Measurements from ENCODE around the gene CCDC102A.

The CCDC102A gene

GRCh38 chr16:57533431-57534336 is 2.7 kb downstream of the CCDC102A start:
- TF ChIP-seq EGR1 (IDR thresholded peaks at IDR 0.05) (no peak), TEAD4 (IDR thresholded peaks at IDR 0.05) (no peak), RAD21 (IDR thresholded peaks at IDR 0.05; ENCODE audit: low read depth) (no peak), NFIC (IDR thresholded peaks at IDR 0.05) (no peak), EP300 (IDR thresholded peaks at IDR 0.05; ENCODE audit: borderline replicate concordance) (no peak), CREB1 (IDR thresholded peaks at IDR 0.05; ENCODE audit: low read depth) (no peak), CEBPB (IDR thresholded peaks at IDR 0.05) (no peak)

GRCh38 chr16:57532266-57532625 is 4.1 kb downstream of the CCDC102A start:
- no peak for TF ChIP-seq EGR1 (IDR thresholded peaks at IDR 0.05)
- TF ChIP-seq YY1 (IDR thresholded peaks at IDR 0.05; ENCODE audit: low read depth), result no peak
- no peak for TF ChIP-seq MAX (IDR thresholded peaks at IDR 0.05)
- TF ChIP-seq ZBTB7A (IDR thresholded peaks at IDR 0.05; ENCODE audit: low read depth), result no peak
- TF ChIP-seq CEBPB (IDR thresholded peaks at IDR 0.05), result no peak
- no peak for TF ChIP-seq TEAD4 (IDR thresholded peaks at IDR 0.05)
- TF ChIP-seq, protein P1, sequence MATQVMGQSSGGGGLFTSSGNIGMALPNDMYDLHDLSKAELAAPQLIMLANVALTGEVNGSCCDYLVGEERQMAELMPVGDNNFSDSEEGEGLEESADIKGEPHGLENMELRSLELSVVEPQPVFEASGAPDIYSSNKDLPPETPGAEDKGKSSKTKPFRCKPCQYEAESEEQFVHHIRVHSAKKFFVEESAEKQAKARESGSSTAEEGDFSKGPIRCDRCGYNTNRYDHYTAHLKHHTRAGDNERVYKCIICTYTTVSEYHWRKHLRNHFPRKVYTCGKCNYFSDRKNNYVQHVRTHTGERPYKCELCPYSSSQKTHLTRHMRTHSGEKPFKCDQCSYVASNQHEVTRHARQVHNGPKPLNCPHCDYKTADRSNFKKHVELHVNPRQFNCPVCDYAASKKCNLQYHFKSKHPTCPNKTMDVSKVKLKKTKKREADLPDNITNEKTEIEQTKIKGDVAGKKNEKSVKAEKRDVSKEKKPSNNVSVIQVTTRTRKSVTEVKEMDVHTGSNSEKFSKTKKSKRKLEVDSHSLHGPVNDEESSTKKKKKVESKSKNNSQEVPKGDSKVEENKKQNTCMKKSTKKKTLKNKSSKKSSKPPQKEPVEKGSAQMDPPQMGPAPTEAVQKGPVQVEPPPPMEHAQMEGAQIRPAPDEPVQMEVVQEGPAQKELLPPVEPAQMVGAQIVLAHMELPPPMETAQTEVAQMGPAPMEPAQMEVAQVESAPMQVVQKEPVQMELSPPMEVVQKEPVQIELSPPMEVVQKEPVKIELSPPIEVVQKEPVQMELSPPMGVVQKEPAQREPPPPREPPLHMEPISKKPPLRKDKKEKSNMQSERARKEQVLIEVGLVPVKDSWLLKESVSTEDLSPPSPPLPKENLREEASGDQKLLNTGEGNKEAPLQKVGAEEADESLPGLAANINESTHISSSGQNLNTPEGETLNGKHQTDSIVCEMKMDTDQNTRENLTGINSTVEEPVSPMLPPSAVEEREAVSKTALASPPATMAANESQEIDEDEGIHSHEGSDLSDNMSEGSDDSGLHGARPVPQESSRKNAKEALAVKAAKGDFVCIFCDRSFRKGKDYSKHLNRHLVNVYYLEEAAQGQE (IDR thresholded peaks at IDR 0.05; ENCODE audit: low read depth), result no peak
- no peak for TF ChIP-seq TAF1 (IDR thresholded peaks at IDR 0.05; ENCODE audit: low read depth)
- no peak for TF ChIP-seq RAD21 (IDR thresholded peaks at IDR 0.05; ENCODE audit: low read depth)
- no peak for TF ChIP-seq CREB1 (IDR thresholded peaks at IDR 0.05; ENCODE audit: low read depth)
- TF ChIP-seq, protein P2, sequence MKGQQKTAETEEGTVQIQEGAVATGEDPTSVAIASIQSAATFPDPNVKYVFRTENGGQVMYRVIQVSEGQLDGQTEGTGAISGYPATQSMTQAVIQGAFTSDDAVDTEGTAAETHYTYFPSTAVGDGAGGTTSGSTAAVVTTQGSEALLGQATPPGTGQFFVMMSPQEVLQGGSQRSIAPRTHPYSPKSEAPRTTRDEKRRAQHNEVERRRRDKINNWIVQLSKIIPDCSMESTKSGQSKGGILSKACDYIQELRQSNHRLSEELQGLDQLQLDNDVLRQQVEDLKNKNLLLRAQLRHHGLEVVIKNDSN (IDR thresholded peaks at IDR 0.05), result no peak

DNA sequence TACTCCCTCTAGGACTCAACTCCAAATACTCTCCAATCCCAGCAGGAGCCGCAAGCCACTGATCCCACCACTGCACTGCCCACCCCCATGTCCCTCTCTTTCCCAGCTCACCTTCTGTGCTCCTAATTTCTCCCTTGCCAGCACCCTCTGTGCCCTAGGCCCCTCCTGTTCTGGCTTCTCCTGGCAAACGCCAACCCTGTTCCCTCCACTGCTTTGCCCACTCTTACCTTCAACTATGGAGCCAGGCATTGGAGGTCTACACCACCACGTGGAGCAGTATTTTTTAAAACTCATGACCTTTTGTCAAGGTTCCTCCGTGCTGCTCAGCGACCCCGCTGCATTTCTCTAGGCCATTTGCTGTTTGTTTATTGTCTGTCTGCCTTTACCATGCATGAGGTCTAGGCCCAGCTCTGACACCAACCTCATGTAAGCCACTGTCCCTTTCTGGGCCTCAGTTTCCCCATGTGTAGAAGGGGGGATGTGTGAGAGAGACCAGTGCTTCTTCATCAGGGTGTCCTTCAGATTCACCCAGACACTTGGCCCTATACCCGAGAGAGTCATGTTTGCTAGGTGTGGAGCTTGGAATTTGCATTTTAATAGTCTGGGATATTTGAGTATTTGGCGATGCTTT is 4.6 kb downstream of the CCDC102A start:
- no peak for TF ChIP-seq ZBTB7A (IDR thresholded peaks at IDR 0.05; ENCODE audit: low read depth)
- no peak for TF ChIP-seq MAX (IDR thresholded peaks at IDR 0.05)
- no peak for TF ChIP-seq EP300 (IDR thresholded peaks at IDR 0.05; ENCODE audit: borderline replicate concordance)
- TF ChIP-seq RAD21 (IDR thresholded peaks at IDR 0.05; ENCODE audit: low read depth), result no peak
- TF ChIP-seq EGR1 (IDR thresholded peaks at IDR 0.05), result no peak
- TF ChIP-seq, protein P1 (IDR thresholded peaks at IDR 0.05; ENCODE audit: low read depth), result no peak
- TF ChIP-seq TCF12 (IDR thresholded peaks at IDR 0.05; ENCODE audit: low read depth), result no peak
- TF ChIP-seq FOXM1 (IDR thresholded peaks at IDR 0.05; ENCODE audit: borderline replicate concordance, low read depth), result no peak
- TF ChIP-seq TEAD4 (IDR thresholded peaks at IDR 0.05), result no peak
- no peak for TF ChIP-seq CEBPB (IDR thresholded peaks at IDR 0.05)
- TF ChIP-seq YY1 (IDR thresholded peaks at IDR 0.05; ENCODE audit: low read depth), result no peak
- TF ChIP-seq NFIC (IDR thresholded peaks at IDR 0.05), result no peak
- no peak for TF ChIP-seq TAF1 (IDR thresholded peaks at IDR 0.05; ENCODE audit: low read depth)
- TF ChIP-seq, protein P2 (IDR thresholded peaks at IDR 0.05), result no peak

GRCh38 chr16:57531253-57531575 is 5.2 kb downstream of the CCDC102A start:
- no peak for TF ChIP-seq YY1 (IDR thresholded peaks at IDR 0.05; ENCODE audit: low read depth)
- no peak for TF ChIP-seq NFIC (IDR thresholded peaks at IDR 0.05)
- no peak for TF ChIP-seq MAX (IDR thresholded peaks at IDR 0.05)
- TF ChIP-seq TEAD4 (IDR thresholded peaks at IDR 0.05), result no peak
- TF ChIP-seq FOXM1 (IDR thresholded peaks at IDR 0.05; ENCODE audit: borderline replicate concordance, low read depth), result no peak
- TF ChIP-seq TCF12 (IDR thresholded peaks at IDR 0.05; ENCODE audit: low read depth), result no peak
- TF ChIP-seq, protein P1 (IDR thresholded peaks at IDR 0.05; ENCODE audit: low read depth), result no peak
- TF ChIP-seq TAF1 (IDR thresholded peaks at IDR 0.05; ENCODE audit: low read depth), result no peak
- no peak for TF ChIP-seq CEBPB (IDR thresholded peaks at IDR 0.05)
- TF ChIP-seq, protein P2 (IDR thresholded peaks at IDR 0.05), result no peak
- no peak for TF ChIP-seq EP300 (IDR thresholded peaks at IDR 0.05; ENCODE audit: borderline replicate concordance)
- TF ChIP-seq ZBTB7A (IDR thresholded peaks at IDR 0.05; ENCODE audit: low read depth), result no peak
- no peak for TF ChIP-seq CREB1 (IDR thresholded peaks at IDR 0.05; ENCODE audit: low read depth)
- TF ChIP-seq EGR1 (IDR thresholded peaks at IDR 0.05), result no peak
- no peak for TF ChIP-seq RAD21 (IDR thresholded peaks at IDR 0.05; ENCODE audit: low read depth)
